Adipose tissue (tissue), 3 donors: ENCODE results near the gene CAMTA1. TPM values are rescaled to one million over a fixed set of nuclear protein-coding genes. Genes with fewer than 3 reads are reported as not detected.
"Not testable (repeated sequence)": the region's sequence is repeated elsewhere in the genome, so short reads cannot be mapped to it uniquely, and the experiment has no call there.

Experiments
- H3K27ac ChIP-seq: one replicate; pipeline ENCODE4 v1.5.1; 2013; ENCODE audit warnings: low read depth, low read length
- WGBS, 3 donors: extraction: QIAGEN DNeasy Blood & Tissue Kit; methylation state at CpG; one replicate each; pipeline ENCODE4 v1.1.7; 2013; 5-methylcytosine and 5-hydroxymethylcytosine counted together
- polyA plus RNA-seq, 3 donors: library from polyadenylated mRNA; stranded (reverse); fragments of 200-250 nt; gene quantifications; one replicate each; pipeline ENCODE4 v1.2.3, GENCODE V29; 2013
- donor health status: healthy with polysubstance abuse.
- donor health status: Bipolar disorder and iron deficiency.
- donor health status: healthy.

CAMTA1 gene
- polyA plus RNA-seq, 3 donors: 25.7 to 111 (median 60.2) TPM

GRCh38 chr1:7694600-7695496 lies 909.6 kb downstream of the CAMTA1 start:
- WGBS, 3 donors: 62 to 74% (median 71%) methylated on average over 17 of the region's 17 CpGs

GRCh38 chr1:7695497-7696117 lies 910.4 kb downstream of the CAMTA1 start:
- WGBS, 3 donors: 72 to 90% (median 80%) methylated on average over 6 of the region's 6 CpGs
- no peak overlapping the region for H3K27ac ChIP-seq

More at GRCh38 chr1:7694600-7695496, 909.6 kb downstream of the CAMTA1 start:
- no peak overlapping the region for H3K27ac ChIP-seq

- no peak overlapping the region for H3K27ac ChIP-seq
- 81 to 89% (median 89%) methylated on average over 7 of the region's 7 CpGs for WGBS, 3 donors
These were observed 913.4 kb downstream of the CAMTA1 start for GRCh38 chr1:7698641-7699040.

GRCh38 chr1:7702365-7702764 lies 917.1 kb downstream of the CAMTA1 start:
- 26 to 51% (median 36%) methylated on average over 5 of the region's 5 CpGs for WGBS, 3 donors
- H3K27ac ChIP-seq: no peak overlapping the region

GRCh38 chr1:7703321-7704213 lies 918.3 kb downstream of the CAMTA1 start:
- 8 to 10% (median 9%) methylated on average over 50 to 60 of the region's 60 CpGs for WGBS, 3 donors
- H3K27ac ChIP-seq: no peak overlapping the region

GRCh38 chr1:7704214-7705047 lies 919.2 kb downstream of the CAMTA1 start:
- 1% methylated on average over 42 to 147 of the region's 151 CpGs for WGBS, 3 donors

GRCh38 chr1:7705048-7705907 lies 920.0 kb downstream of the CAMTA1 start:
- 3 to 5% (median 4%) methylated on average over 67 to 106 of the region's 106 CpGs for WGBS, 3 donors
- H3K27ac ChIP-seq: no peak overlapping the region

More at GRCh38 chr1:7704214-7705047, 919.2 kb downstream of the CAMTA1 start:
- H3K27ac ChIP-seq: no peak overlapping the region

GRCh38 chr1:7705908-7706216 lies 920.6 kb downstream of the CAMTA1 start:
- no peak overlapping the region for H3K27ac ChIP-seq
- 30 to 52% (median 47%) methylated on average over 7 of the region's 7 CpGs for WGBS, 3 donors

- WGBS, 3 donors: 85 to 93% (median 91%) methylated on average over 4 of the region's 4 CpGs
These were observed 922.3 kb downstream of the CAMTA1 start for GRCh38 chr1:7707527-7707926.

GRCh38 chr1:7708065-7708464 lies 922.8 kb downstream of the CAMTA1 start:
- H3K27ac ChIP-seq: not testable (repeated sequence)
- 89 to 95% (median 90%) methylated on average over 4 of the region's 4 CpGs for WGBS, 3 donors

More at GRCh38 chr1:7707527-7707926, 922.3 kb downstream of the CAMTA1 start:
- no peak overlapping the region for H3K27ac ChIP-seq

- 73 to 86% (median 79%) methylated on average over 3 of the region's 3 CpGs for whole genome bisulfite sequencing, 3 donors
- no peak overlapping the region for H3K27ac ChIP-seq
These were observed 925.6 kb downstream of the CAMTA1 start for GRCh38 chr1:7710859-7711258.

- H3K27ac ChIP-seq: no peak overlapping the region
- 76 to 90% (median 86%) methylated on average over 8 of the region's 8 CpGs for WGBS, 3 donors
These were observed 927.6 kb downstream of the CAMTA1 start for GRCh38 chr1:7712731-7713323.

GRCh38 chr1:7716506-7716905 lies 931.3 kb downstream of the CAMTA1 start:
- H3K27ac ChIP-seq: no peak overlapping the region
- 70 to 83% (median 80%) methylated on average over 4 of the region's 4 CpGs for WGBS, 3 donors

- 60 to 87% (median 81%) methylated on average over 22 of the region's 22 CpGs for WGBS, 3 donors
These were observed 932.6 kb downstream of the CAMTA1 start for GRCh38 chr1:7717748-7718368.

GRCh38 chr1:7719468-7720094 lies 934.3 kb downstream of the CAMTA1 start:
- WGBS, 3 donors: 65 to 82% (median 79%) methylated on average over 8 of the region's 8 CpGs
- no peak overlapping the region for H3K27ac ChIP-seq

More at GRCh38 chr1:7717748-7718368, 932.6 kb downstream of the CAMTA1 start:
- no peak overlapping the region for H3K27ac ChIP-seq
